T-helper 2 cell treated with Interferon-gamma antibody and Interleukin-4, amounts not matched to agents 5 μg/mL and 100 μg/mL, for 36 hours (primary cell): ENCODE measurements around the gene STX18.

Experiments
- DNase-seq: peaks from one replicate; pipeline ENCODE4 v3.0.0; 2021; ENCODE audit warnings: low spot score
- H3K27ac Mint-ChIP-seq: one replicate; pipeline ENCODE4 v1.8.0; 2021; ENCODE audit warnings: mild to moderate bottlenecking, mixed read lengths
- H3K27me3 Mint-ChIP-seq: one replicate; pipeline ENCODE4 v1.8.0; 2021; ENCODE audit warnings: low read depth, mixed read lengths
- H3K36me3 Mint-ChIP-seq: one replicate; pipeline ENCODE4 v1.8.0; 2021; ENCODE audit warnings: low read depth, mixed read lengths
- H3K4me1 Mint-ChIP-seq: one replicate; pipeline ENCODE4 v1.8.0; 2021; ENCODE audit warnings: low read depth, mixed read lengths
- H3K4me3 Mint-ChIP-seq: one replicate; pipeline ENCODE4 v1.8.0; 2022; ENCODE audit warnings: mild to moderate bottlenecking, moderate library complexity, mixed read lengths
- H3K9me3 Mint-ChIP-seq: one replicate; pipeline ENCODE4 v1.8.0; 2021; ENCODE audit warnings: mixed read lengths

STX18 gene

DNA sequence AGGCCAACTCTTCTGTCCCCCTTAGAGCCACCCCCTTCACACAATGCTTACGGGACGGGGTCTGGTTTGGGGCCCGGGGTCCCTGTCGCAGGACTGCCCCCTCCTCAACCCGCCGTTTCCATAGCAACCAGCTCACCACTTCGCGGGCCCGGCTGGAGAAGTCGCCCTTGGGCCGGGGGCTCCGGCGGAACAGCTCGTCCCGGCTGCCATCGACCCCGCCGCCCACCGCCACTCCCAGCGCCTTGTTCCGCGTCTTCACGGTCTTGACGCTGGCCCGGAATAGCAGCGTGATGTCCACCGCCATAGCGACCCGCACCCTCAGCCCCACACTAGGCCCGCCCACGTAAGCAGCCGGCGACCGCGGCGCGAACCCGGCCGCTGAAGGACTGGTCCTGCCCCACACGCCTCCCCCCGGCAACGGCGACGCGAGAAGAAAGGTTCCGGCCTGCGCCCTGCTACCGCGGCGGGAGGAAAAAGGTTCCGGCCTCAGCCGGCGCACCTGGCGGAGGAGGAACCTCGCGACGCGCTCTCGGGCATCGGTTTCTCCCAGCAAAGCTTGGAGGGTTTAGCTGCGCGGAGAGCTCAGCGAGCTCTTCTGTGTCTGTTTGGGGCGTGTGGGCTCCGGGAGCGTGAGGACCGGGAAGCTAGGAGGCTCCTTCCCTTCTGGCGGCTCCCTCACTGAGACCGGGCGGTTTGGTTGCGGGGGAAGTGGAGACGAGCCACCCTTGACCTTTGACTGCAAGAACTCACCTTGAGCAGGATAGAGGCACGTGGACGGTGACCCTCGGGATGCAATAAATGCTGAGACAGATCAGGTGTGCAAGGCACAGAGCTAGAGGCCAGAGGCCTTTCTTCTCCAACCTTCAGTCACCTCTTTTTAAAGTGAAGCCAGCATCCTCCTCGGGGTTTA is at the start of gene STX18:
STX18 (minus strand) TSS at position 388 of the 910 bp plus-strand sequence; CDS start at position 304, 84 bp downstream.
- Mint-ChIP-seq H3K9me3 (no peaks in the 10 kb centered on the region), H3K4me3 (peak within 1 kb of the TSS; percentile 99), H3K4me1 (peaks cover 35% of the 10 kb centered on the region), H3K27ac (peak within 1 kb of the TSS; percentile 94), H3K36me3 (no peaks in the 10 kb centered on the region), H3K27me3 (no peaks in the 10 kb centered on the region)
- DNase-seq, result peak; percentile 86

DNA sequence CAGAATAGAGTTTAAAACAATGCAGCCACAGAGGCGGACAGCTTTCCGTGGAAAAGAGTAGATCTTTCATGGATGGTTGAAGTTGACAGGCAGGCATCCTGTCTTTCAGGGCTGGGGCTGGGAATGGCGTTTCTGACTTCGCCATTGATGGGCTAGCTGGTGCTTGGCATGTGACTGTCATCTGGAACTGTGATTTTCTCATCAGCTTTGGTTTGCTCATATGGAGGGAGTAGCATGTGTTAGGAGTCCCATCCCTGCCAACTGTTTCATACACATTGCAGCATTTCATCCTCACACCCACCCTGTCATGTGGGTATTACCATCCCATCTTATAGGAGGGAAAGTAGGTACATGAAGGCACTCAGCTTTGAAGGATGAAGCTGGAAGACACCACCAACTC is 49.2 kb upstream of the STX18 start:
- H3K9me3 Mint-ChIP-seq, result peaks cover 34% of the 10 kb centered on the region
- H3K27me3 Mint-ChIP-seq, result no peaks in the 10 kb centered on the region
- no peak overlapping the region for H3K4me3 Mint-ChIP-seq
- H3K4me1 Mint-ChIP-seq, result no peaks in the 10 kb centered on the region
- no peak for DNase-seq
- H3K36me3 Mint-ChIP-seq, result peaks cover 2% of the 10 kb centered on the region
- no peak overlapping the region for H3K27ac Mint-ChIP-seq

GRCh38 chr4:4590546-4590945 is 48.7 kb upstream of the STX18 start:
- DNase-seq, result no peak
- Mint-ChIP-seq H3K4me3 (no peak overlapping the region), H3K27me3 (no peaks in the 10 kb centered on the region), H3K36me3 (peaks cover 2% of the 10 kb centered on the region), H3K9me3 (peaks cover 31% of the 10 kb centered on the region), H3K4me1 (no peaks in the 10 kb centered on the region), H3K27ac (no peak overlapping the region)

GRCh38 chr4:4585012-4585670 is 43.3 kb upstream of the STX18 start:
- no peaks in the 10 kb centered on the region for H3K27me3 Mint-ChIP-seq

DNA sequence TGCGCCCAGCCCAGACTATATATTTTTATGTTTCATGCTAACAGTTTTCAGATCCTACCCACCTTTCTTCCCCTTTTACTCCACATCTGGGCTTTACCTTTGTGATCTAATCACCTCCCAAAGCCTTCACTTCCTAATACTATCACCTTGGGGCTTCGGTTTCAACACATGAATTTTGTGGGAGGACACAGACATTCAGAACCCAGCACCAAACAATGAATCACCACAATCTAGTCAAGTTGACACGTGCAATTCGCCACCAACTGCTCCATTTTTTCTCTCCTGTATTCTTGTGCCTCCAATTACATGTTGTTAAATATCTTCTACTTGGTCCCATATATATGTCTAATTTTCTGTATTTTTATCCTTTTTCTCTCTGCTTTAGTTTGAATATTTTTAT is 41.8 kb upstream of the STX18 start:
- no peaks in the 10 kb centered on the region for H3K27me3 Mint-ChIP-seq

More at GRCh38 chr4:4585012-4585670, 43.3 kb upstream of the STX18 start:
- Mint-ChIP-seq H3K4me3 (no peak overlapping the region), H3K27ac (no peak overlapping the region), H3K9me3 (peaks cover 11% of the 10 kb centered on the region), H3K36me3 (no peaks in the 10 kb centered on the region), H3K4me1 (no peaks in the 10 kb centered on the region)
- no peak for DNase-seq

GRCh38 chr4:4582653-4583052 is 40.8 kb upstream of the STX18 start:
- no peak for DNase-seq
- Mint-ChIP-seq H3K4me3 (no peak overlapping the region), H3K9me3 (peaks cover 11% of the 10 kb centered on the region), H3K4me1 (no peaks in the 10 kb centered on the region), H3K27me3 (no peaks in the 10 kb centered on the region), H3K36me3 (no peaks in the 10 kb centered on the region), H3K27ac (no peak overlapping the region)

More for the DNA sequence above, 41.8 kb upstream of the STX18 start:
- H3K9me3 Mint-ChIP-seq, result peaks cover 11% of the 10 kb centered on the region
- H3K27ac Mint-ChIP-seq, result no peak overlapping the region
- DNase-seq, result no peak
- no peaks in the 10 kb centered on the region for H3K4me1 Mint-ChIP-seq
- no peak overlapping the region for H3K4me3 Mint-ChIP-seq
- H3K36me3 Mint-ChIP-seq, result no peaks in the 10 kb centered on the region

DNA sequence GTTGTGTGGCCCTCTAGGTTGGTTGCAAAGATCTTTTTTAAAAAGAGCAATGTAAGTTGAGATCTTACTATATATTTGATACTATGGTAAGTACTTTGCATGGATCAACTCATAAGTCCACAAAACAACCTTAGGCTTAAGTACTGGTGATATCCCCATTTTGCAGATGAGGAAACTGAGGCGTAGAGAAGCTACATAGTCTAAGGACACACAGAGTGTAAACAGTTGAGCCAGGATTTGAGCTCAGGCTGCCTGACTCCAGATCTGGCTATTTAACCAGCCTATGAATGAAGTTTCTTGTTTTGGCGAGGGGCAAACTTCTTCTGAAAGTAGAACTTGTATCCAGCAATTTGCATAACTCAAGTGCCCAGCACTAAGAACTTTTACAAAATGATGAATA is 38.6 kb upstream of the STX18 start:
- DNase-seq, result no peak
- Mint-ChIP-seq H3K9me3 (no peaks in the 10 kb centered on the region), H3K27me3 (peaks cover 6% of the 10 kb centered on the region), H3K4me3 (no peak overlapping the region), H3K27ac (no peak overlapping the region), H3K4me1 (peaks cover 4% of the 10 kb centered on the region), H3K36me3 (peaks cover 4% of the 10 kb centered on the region)

DNA sequence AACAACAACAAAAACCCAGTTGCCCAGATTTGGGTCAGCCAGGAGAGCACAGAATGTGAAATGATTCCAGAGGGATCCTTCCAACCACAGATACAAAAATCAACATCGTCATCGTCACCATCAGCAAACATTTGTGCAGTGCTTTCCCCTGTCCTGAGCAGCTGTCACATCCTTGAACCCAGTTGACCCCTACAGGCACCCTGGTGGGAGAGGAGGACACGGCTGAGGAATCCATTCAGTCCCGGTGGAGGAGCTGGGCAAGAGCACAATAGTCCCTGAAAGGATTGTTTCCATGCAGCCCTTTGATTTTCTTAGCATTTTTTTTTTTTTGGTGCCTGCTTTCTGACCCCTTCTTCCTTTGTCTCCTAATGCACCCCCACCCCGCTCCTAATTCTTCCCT is 37.1 kb upstream of the STX18 start:
- H3K4me3 Mint-ChIP-seq, result no peak overlapping the region
- no peak overlapping the region for H3K27ac Mint-ChIP-seq

DNA sequence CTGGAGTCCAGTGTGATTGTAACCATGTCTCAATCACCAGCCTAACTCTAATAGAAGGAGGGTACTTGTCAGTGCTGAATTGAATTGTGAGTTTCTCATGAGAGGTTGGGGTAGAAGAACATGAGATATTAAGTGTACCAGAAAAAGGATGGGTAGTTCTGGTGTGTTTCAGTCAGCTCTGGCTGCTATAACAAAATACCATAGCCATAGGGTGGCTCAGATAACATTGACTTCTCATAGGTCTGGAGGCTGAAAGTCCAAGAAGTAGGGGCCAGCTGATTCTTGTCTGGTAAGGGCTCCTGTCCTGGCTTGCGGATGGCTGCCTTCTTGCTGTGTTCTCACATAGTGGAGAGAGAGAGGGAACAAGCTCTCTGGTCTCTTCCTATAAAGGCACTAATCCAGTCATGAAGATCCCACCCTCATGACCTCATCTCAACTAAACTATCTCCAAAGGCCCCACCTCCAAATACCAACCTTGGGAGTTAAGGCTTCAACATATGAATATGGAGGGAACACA is 35.6 kb upstream of the STX18 start:
- Mint-ChIP-seq H3K4me3 (no peak overlapping the region), H3K9me3 (no peaks in the 10 kb centered on the region), H3K27me3 (peaks cover 18% of the 10 kb centered on the region), H3K27ac (no peak overlapping the region), H3K4me1 (peaks cover 7% of the 10 kb centered on the region), H3K36me3 (peaks cover 7% of the 10 kb centered on the region)
- no peak for DNase-seq

More for the DNA sequence above, 37.1 kb upstream of the STX18 start:
- H3K36me3 Mint-ChIP-seq, result peaks cover 7% of the 10 kb centered on the region
- H3K9me3 Mint-ChIP-seq, result no peaks in the 10 kb centered on the region
- peaks cover 7% of the 10 kb centered on the region for H3K4me1 Mint-ChIP-seq
- no peak for DNase-seq
- H3K27me3 Mint-ChIP-seq, result peaks cover 16% of the 10 kb centered on the region

- peak; percentile 9 for DNase-seq
- Mint-ChIP-seq H3K27ac (no peak overlapping the region), H3K4me3 (peak overlapping the region; percentile 60), H3K27me3 (peaks cover 18% of the 10 kb centered on the region), H3K36me3 (peaks cover 7% of the 10 kb centered on the region), H3K4me1 (peaks cover 7% of the 10 kb centered on the region), H3K9me3 (no peaks in the 10 kb centered on the region)
Observed at GRCh38 chr4:4575284-4576211, 33.7 kb upstream of the STX18 start.

- Mint-ChIP-seq H3K27ac (no peak overlapping the region), H3K27me3 (peaks cover 18% of the 10 kb centered on the region), H3K4me1 (peaks cover 7% of the 10 kb centered on the region), H3K9me3 (no peaks in the 10 kb centered on the region), H3K36me3 (peaks cover 7% of the 10 kb centered on the region), H3K4me3 (peak overlapping the region; percentile 60)
- DNase-seq, result no peak
Observed at GRCh38 chr4:4574792-4575191, 32.9 kb upstream of the STX18 start.

DNA sequence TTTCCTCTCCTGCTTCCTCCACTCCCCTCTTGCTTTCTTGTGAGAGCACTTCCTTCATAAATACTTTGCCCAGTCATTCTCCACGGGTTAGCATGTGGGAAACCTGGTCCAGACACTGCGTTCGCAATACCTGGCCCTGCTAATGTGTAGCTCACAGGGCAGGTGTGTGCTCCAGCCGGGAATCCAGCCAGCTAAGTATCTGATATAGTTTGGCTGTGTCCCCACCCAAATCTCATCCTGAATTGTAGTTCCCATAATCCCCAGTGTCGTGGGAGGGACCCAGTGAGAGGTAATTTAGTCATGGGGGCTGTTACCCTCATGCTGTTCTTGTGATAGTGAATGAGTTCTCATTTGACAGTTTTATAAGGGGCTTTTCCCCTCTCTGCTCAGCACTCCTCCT is 32.2 kb upstream of the STX18 start:
- H3K4me3 Mint-ChIP-seq, result no peak overlapping the region
- H3K9me3 Mint-ChIP-seq, result no peaks in the 10 kb centered on the region
- peaks cover 18% of the 10 kb centered on the region for H3K27me3 Mint-ChIP-seq
- peaks cover 7% of the 10 kb centered on the region for H3K4me1 Mint-ChIP-seq
- peaks cover 7% of the 10 kb centered on the region for H3K36me3 Mint-ChIP-seq
- no peak overlapping the region for H3K27ac Mint-ChIP-seq
- no peak for DNase-seq

GRCh38 chr4:4572821-4573220 is 31.0 kb upstream of the STX18 start:
- Mint-ChIP-seq H3K27ac (no peak overlapping the region), H3K4me3 (no peak overlapping the region), H3K4me1 (peaks cover 7% of the 10 kb centered on the region), H3K36me3 (peaks cover 7% of the 10 kb centered on the region), H3K9me3 (no peaks in the 10 kb centered on the region), H3K27me3 (peaks cover 18% of the 10 kb centered on the region)
- no peak for DNase-seq
